Upper lobe of left lung (tissue), 6 donors: ENCODE results near the gene EHD3. TPM values are rescaled to one million over a fixed set of nuclear protein-coding genes. Genes with fewer than 3 reads are reported as not detected.

Experiments used
- ATAC-seq, 2 donors: fragments of 200-7000 bp; cut with Tn5 transposase; one replicate each; pipeline ENCODE4 v1.9.1; 2022; ENCODE audit warnings: mild to moderate bottlenecking in 2 of 2, moderate library complexity in 2 of 2; ENCODE audit not compliant: low FRiP score in 2 of 2
- DNase-seq, 2 donors: peaks; one replicate each; pipeline ENCODE4 v3.0.0-alpha.2; 2019 to 2020
- H3K27ac ChIP-seq, 4 donors: fragments of 200-600 bp; sonication (generic); one replicate each; pipeline ENCODE4 v1.5.1; 2016 to 2019
- H3K27me3 ChIP-seq, 4 donors: fragments of 200-600 bp; sonication (generic); one replicate each; pipeline ENCODE4 v1.5.1; 2017 to 2019
- H3K36me3 ChIP-seq, 4 donors: fragments of 200-600 bp; sonication (generic); one replicate each; pipeline ENCODE4 v1.5.1; 2016 to 2019
- H3K4me1 ChIP-seq, 4 donors: fragments of 200-600 bp; sonication (generic); one replicate each; pipeline ENCODE4 v1.5.1; 2018 to 2019
- H3K4me3 ChIP-seq, 4 donors: fragments of 200-600 bp; sonication (generic); one replicate each; pipeline ENCODE4 v1.5.1; 2017 to 2019; ENCODE audit warnings: mild to moderate bottlenecking in 2 of 4, moderate library complexity in 1 of 4
- H3K9me3 ChIP-seq, 4 donors: fragments of 200-600 bp; sonication (generic); one replicate each; pipeline ENCODE4 v1.5.1; 2018 to 2019
- EP300 ChIP-seq, 4 donors: sonication (generic); formaldehyde crosslinking; IDR thresholded peaks; one replicate each; pipeline ENCODE4 v1.5.1; 2017; ENCODE audit warnings: antibody characterized with exemption in 4 of 4, control low read depth in 2 of 4
- POLR2A ChIP-seq, 4 donors: fragments of 450-650 bp; IDR thresholded peaks; one replicate each; pipeline ENCODE4 v1.5.1; 2016 to 2017; ENCODE audit warnings: antibody characterized with exemption in 4 of 4, mild to moderate bottlenecking in 2 of 4
- POLR2AphosphoS5 ChIP-seq, 2 donors: sonication (generic); formaldehyde crosslinking; IDR thresholded peaks; one replicate each; pipeline ENCODE4 v1.5.1; 2017; ENCODE audit warnings: antibody characterized with exemption in 2 of 2
- WGBS, 2 donors: methylation state at CpG; one replicate each; pipeline ENCODE4 v1.1.5; 2017 to 2018; 5-methylcytosine and 5-hydroxymethylcytosine counted together
- total RNA-seq, 6 donors: library from RNA; depleted of rRNA in 4 of 6; stranded (reverse); fragments of >200 nt in 4 of 6; gene quantifications; one replicate each; pipeline versions ENCODE4 v1.1.0 to v1.2.1, GENCODE V29; 2016 to 2021
- TF ChIP-seq, protein P1 (sequence below), 6 experiments: fragments of 450-650 bp in 4 of 6; fragments of 200-600 bp in 2 of 6; sonication (generic) in 2 of 6; IDR thresholded peaks; one replicate each; pipeline ENCODE4 v1.5.1; 2016 to 2019; ENCODE audit warnings: antibody characterized with exemption in 6 of 6
- donor health status: DM: no; HTN: no; CAD: no; lungs with moderate emphysema.
- donor health status: DM: no; HTN: yes; CAD: no; lungs with severe emphysema.

Gene EHD3
- total RNA-seq, 6 donors from 2014 or later, result 3.7 to 12.5 (median 7.3) TPM

DNA sequence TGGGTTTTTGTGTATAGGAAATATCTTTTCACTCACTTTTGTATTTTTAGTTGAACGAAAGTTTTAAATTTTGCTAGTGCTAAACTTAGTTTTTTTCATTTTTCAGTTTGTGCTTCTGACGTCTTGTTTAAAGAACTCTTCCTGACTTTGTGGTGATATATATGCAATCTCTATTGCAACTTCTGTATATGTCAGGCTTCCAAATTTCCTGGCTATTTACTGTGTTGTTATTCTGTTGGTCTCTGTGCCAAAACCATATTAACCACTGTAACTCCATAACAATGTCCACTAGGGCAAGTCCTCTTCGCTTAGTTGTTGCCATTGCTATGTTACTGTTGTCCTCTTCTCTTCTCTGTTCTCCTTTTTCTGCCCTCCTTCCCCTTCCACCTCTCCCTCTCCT lies 3.2 kb upstream of the EHD3 start:
- Histone ChIP-seq H3K9me3 (no peaks in the 10 kb centered on the region), H3K36me3 (no peaks in the 10 kb centered on the region), H3K4me1 (peaks cover 8 to 18% (median 16%) of the 10 kb centered on the region in 4 donors), H3K27me3 (no peaks in the 10 kb centered on the region), H3K4me3 (no peak overlapping the region), H3K27ac (no peak overlapping the region)
- ATAC-seq, result no peak
- TF ChIP-seq, protein P1, sequence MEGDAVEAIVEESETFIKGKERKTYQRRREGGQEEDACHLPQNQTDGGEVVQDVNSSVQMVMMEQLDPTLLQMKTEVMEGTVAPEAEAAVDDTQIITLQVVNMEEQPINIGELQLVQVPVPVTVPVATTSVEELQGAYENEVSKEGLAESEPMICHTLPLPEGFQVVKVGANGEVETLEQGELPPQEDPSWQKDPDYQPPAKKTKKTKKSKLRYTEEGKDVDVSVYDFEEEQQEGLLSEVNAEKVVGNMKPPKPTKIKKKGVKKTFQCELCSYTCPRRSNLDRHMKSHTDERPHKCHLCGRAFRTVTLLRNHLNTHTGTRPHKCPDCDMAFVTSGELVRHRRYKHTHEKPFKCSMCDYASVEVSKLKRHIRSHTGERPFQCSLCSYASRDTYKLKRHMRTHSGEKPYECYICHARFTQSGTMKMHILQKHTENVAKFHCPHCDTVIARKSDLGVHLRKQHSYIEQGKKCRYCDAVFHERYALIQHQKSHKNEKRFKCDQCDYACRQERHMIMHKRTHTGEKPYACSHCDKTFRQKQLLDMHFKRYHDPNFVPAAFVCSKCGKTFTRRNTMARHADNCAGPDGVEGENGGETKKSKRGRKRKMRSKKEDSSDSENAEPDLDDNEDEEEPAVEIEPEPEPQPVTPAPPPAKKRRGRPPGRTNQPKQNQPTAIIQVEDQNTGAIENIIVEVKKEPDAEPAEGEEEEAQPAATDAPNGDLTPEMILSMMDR (IDR thresholded peaks at IDR 0.05), result no peak
- no peak for TF ChIP-seq POLR2A (IDR thresholded peaks at IDR 0.05)
- TF ChIP-seq EP300 (IDR thresholded peaks at IDR 0.05), result no peak
- TF ChIP-seq POLR2AphosphoS5 (IDR thresholded peaks at IDR 0.05), result no peak
- WGBS, 2 donors, result 54 to 55% methylated on average over 3 of the region's 3 CpGs
- DNase-seq, result no peak

DNA sequence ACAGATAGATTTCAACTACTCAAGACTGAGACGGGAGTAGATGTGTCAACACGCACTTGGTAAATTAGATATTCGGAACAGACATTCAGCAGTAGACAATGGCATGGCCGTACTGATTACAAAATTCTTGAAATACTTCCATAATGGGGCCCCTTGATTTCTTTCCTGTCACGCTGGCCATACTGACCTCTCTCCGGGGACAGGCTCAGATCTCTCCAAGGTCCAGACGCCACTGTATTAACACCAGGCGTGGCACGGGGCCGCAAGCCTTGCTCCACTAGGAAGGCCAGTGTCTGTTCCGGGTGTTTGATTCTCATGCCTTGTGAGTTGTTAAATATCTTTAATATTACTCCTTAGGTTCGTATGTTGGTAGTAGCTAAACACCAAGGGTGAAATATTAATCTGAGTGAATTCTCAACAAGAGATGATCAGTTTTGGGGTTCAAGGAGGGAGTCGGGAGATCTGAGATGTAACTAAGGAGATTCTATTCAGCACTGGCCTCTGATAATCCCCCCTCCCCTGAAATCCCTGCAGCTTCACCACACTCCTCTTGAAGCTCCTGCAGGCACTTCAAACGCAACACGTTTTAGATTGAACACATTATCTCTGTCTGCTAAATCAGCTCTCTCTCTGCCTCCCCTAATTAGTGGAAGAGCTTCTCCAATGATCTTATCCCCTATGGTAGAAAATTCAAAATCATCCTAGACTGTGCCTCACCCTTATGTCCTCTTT lies 2.2 kb upstream of the EHD3 start:
- H3K27ac ChIP-seq, result no peak overlapping the region
- H3K9me3 ChIP-seq, result no peaks in the 10 kb centered on the region

DNA sequence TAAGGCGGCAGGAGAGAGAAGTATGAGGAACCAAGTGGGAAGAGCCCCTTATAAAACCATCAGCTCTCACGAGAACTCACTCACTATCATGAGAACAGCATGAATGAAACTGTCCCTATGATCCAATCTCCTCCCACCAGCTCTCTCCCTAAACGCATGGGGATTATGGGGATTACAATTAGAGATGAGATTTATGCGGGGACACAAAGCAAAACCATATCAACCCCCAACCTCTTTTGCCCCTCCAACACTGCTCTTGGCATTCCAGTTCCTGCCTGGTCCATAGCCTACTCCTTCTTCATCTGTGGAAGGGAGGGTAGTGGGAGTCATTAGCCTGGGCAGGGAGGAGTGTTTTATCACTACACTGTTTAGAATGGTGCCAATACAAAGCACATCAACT lies 1.4 kb upstream of the EHD3 start:
- no peaks in the 10 kb centered on the region for H3K27me3 ChIP-seq
- no peaks in the 10 kb centered on the region for H3K9me3 ChIP-seq
- DNase-seq, result no peak
- no peak overlapping the region for H3K27ac ChIP-seq
- no peak overlapping the region for H3K4me3 ChIP-seq
- H3K36me3 ChIP-seq, result no peaks in the 10 kb centered on the region
- no peak for ATAC-seq
- 74 to 77% methylated on average over 4 of the region's 4 CpGs for WGBS, 2 donors
- H3K4me1 ChIP-seq, result peaks cover 8 to 24% (median 16%) of the 10 kb centered on the region in 4 donors
- TF ChIP-seq, protein P1 (IDR thresholded peaks at IDR 0.05), result no peak
- TF ChIP-seq POLR2AphosphoS5 (IDR thresholded peaks at IDR 0.05) (no peak), POLR2A (IDR thresholded peaks at IDR 0.05) (no peak), EP300 (IDR thresholded peaks at IDR 0.05) (no peak)

More for the DNA sequence above, 2.2 kb upstream of the EHD3 start:
- 65 to 79% methylated on average over 15 of the region's 15 CpGs for WGBS, 2 donors
- no peak for TF ChIP-seq EP300 (IDR thresholded peaks at IDR 0.05)
- TF ChIP-seq POLR2A (IDR thresholded peaks at IDR 0.05), result no peak
- no peak for TF ChIP-seq POLR2AphosphoS5 (IDR thresholded peaks at IDR 0.05)
- TF ChIP-seq, protein P1 (IDR thresholded peaks at IDR 0.05), result no peak
- Histone ChIP-seq H3K4me1 (peaks cover 8 to 24% (median 16%) of the 10 kb centered on the region in 4 donors), H3K36me3 (no peaks in the 10 kb centered on the region), H3K27me3 (no peaks in the 10 kb centered on the region), H3K4me3 (no peak overlapping the region)
- DNase-seq (peak in 1 of 2 donors; percentile 24), ATAC-seq (no peak)

DNA sequence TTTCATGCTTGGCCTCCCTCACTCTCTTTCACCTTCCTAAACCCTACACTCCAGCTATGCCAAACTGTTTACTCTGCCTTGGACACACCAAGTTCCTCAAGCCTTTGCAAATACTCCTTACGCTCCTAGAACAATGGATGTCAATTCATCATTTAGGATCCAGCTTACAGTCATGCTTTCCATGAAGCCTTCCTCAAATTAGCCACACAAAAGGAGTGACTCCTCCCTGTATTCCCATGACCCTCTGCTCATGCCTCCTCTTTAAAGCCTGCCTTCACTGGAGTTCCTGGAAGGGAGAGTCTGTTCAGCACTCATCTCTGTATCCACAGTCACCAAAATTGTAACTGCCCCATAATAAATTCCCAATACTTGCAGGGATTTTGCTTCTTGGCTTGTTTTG lies 721 bp upstream of the EHD3 start:
- Histone ChIP-seq H3K9me3 (no peaks in the 10 kb centered on the region), H3K4me3 (peak overlapping the region in 1 of 4 donors; percentile 79), H3K4me1 (peaks cover 8 to 24% (median 16%) of the 10 kb centered on the region in 4 donors), H3K27ac (peak overlapping the region in 2 of 4 donors; percentile 58 to 79), H3K27me3 (no peaks in the 10 kb centered on the region), H3K36me3 (no peaks in the 10 kb centered on the region)
- 60 to 75% methylated on average over 1 of the region's 1 CpG for WGBS, 2 donors
- ATAC-seq, result no peak
- DNase-seq, result no peak
- TF ChIP-seq, protein P1 (IDR thresholded peaks at IDR 0.05), result no peak
- TF ChIP-seq POLR2AphosphoS5 (IDR thresholded peaks at IDR 0.05), result peak in 1 of 2 donors; percentile 15
